ENCODE measurements around the gene ZNF846. TPM values are rescaled to one million over a fixed set of nuclear protein-coding genes. Genes with fewer than 3 reads are reported as not detected.

Gene ZNF846
- total RNA-seq, 1 donor from 2014 or later, result 27.0 TPM

- no peak for ATAC-seq
- no peak for DNase-seq (ENCODE audit: low spot score)
- intact Hi-C loops (cut with DNase I), result no loop called here
These were observed 62.7 kb downstream of the ZNF846 start for GRCh38 chr19:9705836-9706235.

DNA sequence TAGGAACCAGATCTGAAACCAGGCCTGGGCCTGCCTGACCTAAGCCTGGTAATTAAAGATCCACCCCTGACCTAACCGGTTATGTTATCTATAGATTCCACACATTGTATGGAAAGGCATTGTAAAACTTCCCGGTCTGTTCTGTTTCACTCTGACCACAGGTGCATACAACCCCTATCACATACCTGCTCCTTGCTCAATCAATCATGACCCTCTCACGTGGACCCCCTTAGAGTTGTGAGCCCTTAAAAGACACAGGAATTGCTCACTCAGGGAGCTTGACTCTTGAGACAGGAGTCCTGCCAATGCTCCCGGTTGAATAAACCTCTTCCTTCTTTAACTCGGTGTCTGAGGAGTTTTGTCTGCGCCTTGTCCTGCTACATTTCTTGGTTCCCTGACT is 66.4 kb downstream of the ZNF846 start:
- DNase-seq (ENCODE audit: low spot score) (no peak), ATAC-seq (no peak)
- intact Hi-C loops (cut with DNase I), result no loop called here

Other genes with a start within 250 kb of the ZNF846 start
- gene ZNF426, start 230.1 kb downstream of the ZNF846 start, total RNA-seq, result 21.6 TPM
- gene ZNF121, start 184.2 kb downstream of the ZNF846 start, total RNA-seq, result 31.8 TPM
- gene ZNF561, start 147.5 kb downstream of the ZNF846 start, total RNA-seq, result 33.8 TPM
- gene ZNF562, start 93.6 kb downstream of the ZNF846 start, total RNA-seq, result 37.4 TPM
- 24.9 TPM for gene FBXL12, start 50.3 kb upstream of the ZNF846 start, total RNA-seq
- 206 TPM for gene UBL5, start 59.2 kb upstream of the ZNF846 start, total RNA-seq
- gene PIN1, start 66.6 kb upstream of the ZNF846 start, total RNA-seq, result 54.6 TPM
- gene OLFM2, start 167.8 kb upstream of the ZNF846 start, total RNA-seq, result 6.9 TPM
- gene COL5A3, start 241.8 kb upstream of the ZNF846 start, total RNA-seq, result 47.5 TPM
- not detected for gene RDH8, start 244.7 kb upstream of the ZNF846 start, total RNA-seq

Data from sciatic nerve (tissue), 2 donors.